HCT116 (cell line): ENCODE data around the gene ZC3H12D.
"Not testable (repeated sequence)": the region's sequence is repeated elsewhere in the genome, so short reads cannot be mapped to it uniquely, and the experiment has no call there.

Source experiments
- CTCF ChIP-seq, 3 experiments: fragments of 200-600 bp in 1 of 3; sonication (generic) in 1 of 3; IDR thresholded peaks in 2 of 3; conservative IDR thresholded peaks in 1 of 3; 2 replicates each; pipeline ENCODE4 v1.5.1; 2012 to 2017; ENCODE audit warnings: low read depth in 2 of 3, low read length in 2 of 3, antibody characterized with exemption in 1 of 3, borderline replicate concordance in 1 of 3, control low read depth in 1 of 3, mild to moderate bottlenecking in 1 of 3, mixed read lengths in 1 of 3, mixed run types in 1 of 3, moderate library complexity in 1 of 3; ENCODE audit not compliant: insufficient read depth in 1 of 3
- EZH2 ChIP-seq: fragments of 200-600 bp; sonication (generic); IDR thresholded peaks from 2 replicates; pipeline ENCODE4 v1.6.1; 2017; ENCODE audit warnings: antibody characterized with exemption, mixed run types
- MAX ChIP-seq: IDR thresholded peaks from 2 replicates; pipeline ENCODE4 v1.6.1; 2012
- POLR2A ChIP-seq: IDR thresholded peaks from 2 replicates; pipeline ENCODE4 v1.7.0; 2011; ENCODE audit warnings: borderline replicate concordance; ENCODE audit not compliant: insufficient read depth, insufficient read length; ENCODE audit errors: extremely low read depth
- RAD21 ChIP-seq: IDR thresholded peaks from 2 replicates; pipeline ENCODE4 v1.6.1; 2012; ENCODE audit warnings: low read depth, mild to moderate bottlenecking
- SIN3A ChIP-seq: IDR thresholded peaks from 2 replicates; pipeline ENCODE4 v1.6.1; 2012; ENCODE audit warnings: low read depth
- TF ChIP-seq, protein P1 (sequence below): IDR thresholded peaks from 2 replicates; pipeline ENCODE4 v1.6.1; 2012; ENCODE audit warnings: low read depth

- TF ChIP-seq SIN3A; CTCF (IDR thresholded peaks at IDR 0.05 in 2 of 3, conservative IDR thresholded peaks at IDR 0.05 in 1 of 3; ENCODE audit: borderline replicate concordance in 1 of 3, insufficient read depth in 1 of 3, low read depth in 2 of 3, low read length in 2 of 3); MAX; POLR2A; EZH2; RAD21: not testable (repeated sequence)
- TF ChIP-seq, protein P1, sequence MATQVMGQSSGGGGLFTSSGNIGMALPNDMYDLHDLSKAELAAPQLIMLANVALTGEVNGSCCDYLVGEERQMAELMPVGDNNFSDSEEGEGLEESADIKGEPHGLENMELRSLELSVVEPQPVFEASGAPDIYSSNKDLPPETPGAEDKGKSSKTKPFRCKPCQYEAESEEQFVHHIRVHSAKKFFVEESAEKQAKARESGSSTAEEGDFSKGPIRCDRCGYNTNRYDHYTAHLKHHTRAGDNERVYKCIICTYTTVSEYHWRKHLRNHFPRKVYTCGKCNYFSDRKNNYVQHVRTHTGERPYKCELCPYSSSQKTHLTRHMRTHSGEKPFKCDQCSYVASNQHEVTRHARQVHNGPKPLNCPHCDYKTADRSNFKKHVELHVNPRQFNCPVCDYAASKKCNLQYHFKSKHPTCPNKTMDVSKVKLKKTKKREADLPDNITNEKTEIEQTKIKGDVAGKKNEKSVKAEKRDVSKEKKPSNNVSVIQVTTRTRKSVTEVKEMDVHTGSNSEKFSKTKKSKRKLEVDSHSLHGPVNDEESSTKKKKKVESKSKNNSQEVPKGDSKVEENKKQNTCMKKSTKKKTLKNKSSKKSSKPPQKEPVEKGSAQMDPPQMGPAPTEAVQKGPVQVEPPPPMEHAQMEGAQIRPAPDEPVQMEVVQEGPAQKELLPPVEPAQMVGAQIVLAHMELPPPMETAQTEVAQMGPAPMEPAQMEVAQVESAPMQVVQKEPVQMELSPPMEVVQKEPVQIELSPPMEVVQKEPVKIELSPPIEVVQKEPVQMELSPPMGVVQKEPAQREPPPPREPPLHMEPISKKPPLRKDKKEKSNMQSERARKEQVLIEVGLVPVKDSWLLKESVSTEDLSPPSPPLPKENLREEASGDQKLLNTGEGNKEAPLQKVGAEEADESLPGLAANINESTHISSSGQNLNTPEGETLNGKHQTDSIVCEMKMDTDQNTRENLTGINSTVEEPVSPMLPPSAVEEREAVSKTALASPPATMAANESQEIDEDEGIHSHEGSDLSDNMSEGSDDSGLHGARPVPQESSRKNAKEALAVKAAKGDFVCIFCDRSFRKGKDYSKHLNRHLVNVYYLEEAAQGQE: not testable (repeated sequence)
Measured at GRCh38 chr6:149460249-149460648, 24.6 kb downstream of the ZC3H12D start.
